GM21367 (cell line): Measurements from ENCODE around the gene SS18L1.
"Not testable (repeated sequence)": the region's sequence is repeated elsewhere in the genome, so short reads cannot be mapped to it uniquely, and the experiment has no call there.

Source experiments
- ATAC-seq: cut with Tn5 transposase; IDR thresholded peaks from one replicate; pipeline ENCODE4 v1.9.1; 2021; ENCODE audit not compliant: unreplicated experiment

SS18L1 gene

GRCh38 chr20:62143081-62143956, at the start of gene SS18L1, which contains the start of gene PSMA7:
TSS of gene SS18L1 (plus strand) at chr20:62143769. CDS start at chr20:62143821, 52 bp downstream.
TSS of gene PSMA7 (minus strand) at chr20:62143394. CDS start at chr20:62143303, 91 bp downstream.
- peak; percentile 53 for ATAC-seq

GRCh38 chr20:62096421-62097380, 46.9 kb upstream of the SS18L1 start:
- ATAC-seq = no peak

- ATAC-seq = no peak
Measured at GRCh38 chr20:62097881-62098407, 45.6 kb upstream of the SS18L1 start.

- ATAC-seq = no peak
Measured at GRCh38 chr20:62101078-62101477, 42.5 kb upstream of the SS18L1 start.

- no peak for ATAC-seq
Measured at GRCh38 chr20:62103508-62104233, 39.9 kb upstream of the SS18L1 start.

GRCh38 chr20:62104234-62104789, 39.3 kb upstream of the SS18L1 start:
- no peak for ATAC-seq

- ATAC-seq = no peak
Measured at GRCh38 chr20:62104791-62105345, 38.7 kb upstream of the SS18L1 start.

GRCh38 chr20:62105592-62105991, 38.0 kb upstream of the SS18L1 start:
- no peak for ATAC-seq

- ATAC-seq = no peak
Measured at GRCh38 chr20:62111148-62111547, 32.4 kb upstream of the SS18L1 start.

- ATAC-seq = no peak
Measured at GRCh38 chr20:62112368-62112767, 31.2 kb upstream of the SS18L1 start.

GRCh38 chr20:62114894-62115293, 28.7 kb upstream of the SS18L1 start:
- no peak for ATAC-seq

GRCh38 chr20:62115800-62116407, 27.7 kb upstream of the SS18L1 start:
- not testable (repeated sequence) for ATAC-seq

- ATAC-seq = no peak
Measured at GRCh38 chr20:62116558-62117361, 26.8 kb upstream of the SS18L1 start.

GRCh38 chr20:62117362-62117646, 26.3 kb upstream of the SS18L1 start:
- ATAC-seq = no peak

GRCh38 chr20:62117658-62118057, 25.9 kb upstream of the SS18L1 start:
- no peak for ATAC-seq

GRCh38 chr20:62118113-62119043, 25.2 kb upstream of the SS18L1 start:
- no peak for ATAC-seq

- no peak for ATAC-seq
Measured at GRCh38 chr20:62119115-62119514, 24.5 kb upstream of the SS18L1 start.
